Fibroblast of lung (primary cell): Measurements from ENCODE around the gene ETF1. TPM values are rescaled to one million over a fixed set of nuclear protein-coding genes. Genes with fewer than 3 reads are reported as not detected.

Experiments used
- DNase-seq, 2 donors: peaks; one replicate each; pipeline versions ENCODE4 v3.0.0 to v3.0.0-alpha.2; 2010; ENCODE audit warnings: low read depth in 2 of 2
- H2AFZ ChIP-seq: 2 replicates; pipeline ENCODE4 v1.5.1; 2012; ENCODE audit warnings: low read length, control low read depth, inconsistent platforms
- H3K27ac ChIP-seq: 2 replicates; pipeline ENCODE4 v1.5.1; 2011; ENCODE audit warnings: low read length, control low read depth; ENCODE audit not compliant: insufficient read depth
- H3K27me3 ChIP-seq: 2 replicates; pipeline ENCODE4 v1.5.1; 2011; ENCODE audit warnings: mild to moderate bottlenecking, low read length; ENCODE audit not compliant: control insufficient read depth, insufficient read depth
- H3K36me3 ChIP-seq: 2 replicates; pipeline ENCODE4 v1.5.1; 2011; ENCODE audit warnings: low read length; ENCODE audit not compliant: control insufficient read depth, insufficient read depth
- H3K4me1 ChIP-seq: 2 replicates; pipeline ENCODE4 v1.5.1; 2011; ENCODE audit warnings: low read length; ENCODE audit not compliant: control insufficient read depth, insufficient read depth; ENCODE audit errors: extremely low read depth
- H3K4me2 ChIP-seq: 2 replicates; pipeline ENCODE4 v1.5.1; 2011; ENCODE audit warnings: low read length, control low read depth; ENCODE audit not compliant: insufficient read depth; ENCODE audit errors: extremely low read depth
- H3K4me3 ChIP-seq, 4 experiments: fragments of 200-600 bp in 1 of 4; sonication (generic) in 1 of 4; replicated peaks in 1 of 4; 2 replicates each; pipeline ENCODE4 v1.5.1; 2011 to 2016; ENCODE audit warnings: low read length in 4 of 4, low read depth in 3 of 4, mild to moderate bottlenecking in 3 of 4, control low read depth in 2 of 4, inconsistent platforms in 1 of 4, mixed read lengths in 1 of 4; ENCODE audit not compliant: insufficient read depth in 1 of 4; ENCODE audit errors: control extremely low read depth in 1 of 4
- H3K79me2 ChIP-seq: 2 replicates; pipeline ENCODE4 v1.5.1; 2012; ENCODE audit warnings: mild to moderate bottlenecking, low read length, inconsistent platforms; ENCODE audit not compliant: control insufficient read depth, insufficient read depth
- H3K9ac ChIP-seq: 2 replicates; pipeline ENCODE4 v1.5.1; 2011; ENCODE audit warnings: mild to moderate bottlenecking, low read length, control low read depth; ENCODE audit not compliant: insufficient read depth
- H3K9me3 ChIP-seq: 2 replicates; pipeline ENCODE4 v1.5.1; 2012; ENCODE audit warnings: low read depth, low read length; ENCODE audit not compliant: control insufficient read depth, insufficient read depth
- H4K20me1 ChIP-seq: 2 replicates; pipeline ENCODE4 v1.5.1; 2011; ENCODE audit warnings: low read length; ENCODE audit not compliant: control insufficient read depth, insufficient read depth; ENCODE audit errors: extremely low read depth
- CTCF ChIP-seq, 2 donors: IDR thresholded peaks in 1 of 2; conservative IDR thresholded peaks in 1 of 2; 1 replicate in 1 of 2; 2 replicates in 1 of 2; pipeline ENCODE4 v1.5.1; 2011 to 2012; ENCODE audit warnings: low read length in 2 of 2, control low read depth in 1 of 2, inconsistent platforms in 1 of 2, low read depth in 1 of 2, mild to moderate bottlenecking in 1 of 2
- EZH2 ChIP-seq: IDR thresholded peaks from 2 replicates; pipeline ENCODE4 v1.5.1; 2012; ENCODE audit warnings: low read length, control low read depth, mild to moderate bottlenecking; ENCODE audit errors: missing control alignments
- polyA plus RNA-seq, 2 donors: library from polyadenylated mRNA; depleted of rRNA in 1 of 2; stranded (reverse) in 1 of 2; unstranded in 1 of 2; fragments of >200 nt; gene quantifications; 2 replicates each; pipeline ENCODE4 v1.2.1, GENCODE V29; 2011 to 2012; ENCODE audit warnings: missing spikeins in 1 of 2
- total RNA-seq: library from RNA; depleted of rRNA; stranded (reverse); fragments of >200 nt; gene quantifications from 2 replicates; pipeline ENCODE4 v1.2.1, GENCODE V29; 2014

Gene ETF1
- total and polyA plus RNA-seq, 2 donors (not counting 1 experiment from before 2014, with no cell fraction given): 94.0 to 118 TPM

- H3K9ac ChIP-seq: no peak overlapping the region
- no peaks in the 10 kb centered on the region for H3K79me2 ChIP-seq
- H3K4me1 ChIP-seq: no peaks in the 10 kb centered on the region
- H3K4me3 ChIP-seq: no peak overlapping the region
- no peak for DNase-seq
- no peak for TF ChIP-seq EZH2
- H3K9me3 ChIP-seq: no peaks in the 10 kb centered on the region
- no peak overlapping the region for H2AFZ ChIP-seq
- H3K27ac ChIP-seq: no peak overlapping the region
- H3K27me3 ChIP-seq: no peaks in the 10 kb centered on the region
- no peaks in the 10 kb centered on the region for H3K36me3 ChIP-seq
- no peaks in the 10 kb centered on the region for H4K20me1 ChIP-seq
- no peak overlapping the region for H3K4me2 ChIP-seq
Measured at GRCh38 chr5:138502521-138502920, 40.5 kb downstream of the ETF1 start.

DNA sequence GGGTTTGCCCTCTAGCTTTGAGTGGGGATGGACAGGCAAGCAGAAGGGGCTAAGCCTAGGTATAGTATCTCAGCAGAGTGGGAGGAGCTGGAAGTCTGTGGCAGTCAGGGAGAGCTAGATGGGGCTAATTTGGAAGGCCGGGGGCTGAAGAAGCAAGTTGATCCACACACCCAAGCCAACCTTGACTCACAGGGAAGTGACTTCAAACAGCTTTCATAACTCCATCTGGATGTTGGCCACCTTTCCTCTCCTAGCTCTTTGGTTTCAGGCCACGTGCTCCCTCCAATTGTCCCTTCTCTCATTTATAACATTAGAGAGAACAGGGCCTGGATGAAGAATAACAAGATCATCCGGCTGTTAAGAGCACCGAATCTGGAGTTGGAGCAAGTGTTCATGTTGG, 40.9 kb downstream of the ETF1 start:
- Histone ChIP-seq H3K79me2 (no peaks in the 10 kb centered on the region), H3K36me3 (no peaks in the 10 kb centered on the region), H3K4me3 (no peak overlapping the region), H3K4me1 (no peaks in the 10 kb centered on the region), H3K27ac (no peak overlapping the region), H3K27me3 (no peaks in the 10 kb centered on the region), H2AFZ (no peak overlapping the region), H4K20me1 (no peaks in the 10 kb centered on the region), H3K9ac (no peak overlapping the region), H3K9me3 (no peaks in the 10 kb centered on the region), H3K4me2 (no peak overlapping the region)
- DNase-seq: peak in 1 of 2 donors; percentile 31
- no peak for TF ChIP-seq CTCF (conservative IDR thresholded peaks at IDR 0.05 in 1 of 2, IDR thresholded peaks at IDR 0.05 in 1 of 2; ENCODE audit: low read depth in 1 of 2, low read length in 2 of 2)
- TF ChIP-seq EZH2: no peak

DNA sequence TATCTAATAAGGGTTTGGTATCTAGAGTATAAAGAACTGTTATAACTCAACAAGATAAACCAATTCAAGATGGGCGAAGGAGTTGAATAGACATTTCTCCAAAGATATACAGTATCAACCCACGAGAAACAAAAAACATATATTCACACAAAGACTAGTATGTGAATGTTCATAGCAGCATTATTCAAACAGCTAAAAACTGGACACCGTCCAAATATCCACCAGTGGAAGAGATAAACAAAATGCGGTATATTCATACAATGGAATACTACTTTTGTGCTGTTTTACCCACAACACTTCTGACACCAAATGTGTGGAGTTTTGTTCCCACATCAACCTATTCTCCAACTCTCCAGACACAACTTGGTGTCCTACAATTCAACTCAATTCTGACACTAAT, 44.7 kb downstream of the ETF1 start:
- no peaks in the 10 kb centered on the region for H3K9me3 ChIP-seq
- no peaks in the 10 kb centered on the region for H4K20me1 ChIP-seq
- H3K4me2 ChIP-seq: no peak overlapping the region
- no peaks in the 10 kb centered on the region for H3K36me3 ChIP-seq
- no peak overlapping the region for H3K27ac ChIP-seq
- H3K4me3 ChIP-seq: no peak overlapping the region
- H3K79me2 ChIP-seq: no peaks in the 10 kb centered on the region
- no peak overlapping the region for H3K9ac ChIP-seq
- DNase-seq: no peak
- no peaks in the 10 kb centered on the region for H3K27me3 ChIP-seq
- H2AFZ ChIP-seq: no peak overlapping the region
- no peaks in the 10 kb centered on the region for H3K4me1 ChIP-seq
- TF ChIP-seq EZH2 (no peak), CTCF (conservative IDR thresholded peaks at IDR 0.05 in 1 of 2, IDR thresholded peaks at IDR 0.05 in 1 of 2; ENCODE audit: low read depth in 1 of 2, low read length in 2 of 2) (no peak)
